K562 (cell line): ENCODE results near the gene TBX1. TPM values are rescaled to one million over a fixed set of nuclear protein-coding genes. Genes with fewer than 3 reads are reported as not detected.

Experiments used
- CCAR2 ChIP-seq: fragments of 200-400 bp; formaldehyde crosslinking; IDR thresholded peaks from 2 replicates; pipeline ENCODE4 v1.6.1; 2017; ENCODE audit warnings: mild to moderate bottlenecking, low read depth, low read length
- EGR1 ChIP-seq: fragments of 450-650 bp; conservative IDR thresholded peaks from 2 replicates; pipeline ENCODE4 v1.6.1; 2017; ENCODE audit warnings: mild to moderate bottlenecking
- ETS2 ChIP-seq: IDR thresholded peaks from 2 replicates; pipeline ENCODE4 v1.6.1; 2016; ENCODE audit warnings: borderline replicate concordance, missing genetic modification characterization, mild to moderate bottlenecking, moderate library complexity, missing compliant biosample characterization; ENCODE audit not compliant: poor library complexity, severe bottlenecking
- FOS ChIP-seq: IDR thresholded peaks from 3 replicates; pipeline ENCODE4 v1.6.1; 2011; ENCODE audit not compliant: insufficient read length; ENCODE audit errors: extremely low read depth
- HDAC6 ChIP-seq: IDR thresholded peaks from 2 replicates; pipeline ENCODE4 v1.6.1; 2012; ENCODE audit warnings: low read depth, mild to moderate bottlenecking, control low read depth, inconsistent platforms, low read length, moderate library complexity
- HNRNPH1 ChIP-seq: fragments of 200-400 bp; formaldehyde crosslinking; optimal IDR thresholded peaks from 2 replicates; pipeline ENCODE3; 2017; ENCODE audit warnings: low read depth, mild to moderate bottlenecking, low read length, moderate library complexity
- JUND ChIP-seq, 2 experiments: IDR thresholded peaks; 2 replicates in 1 of 2; 3 replicates in 1 of 2; pipeline ENCODE4 v1.6.1; 2011; ENCODE audit warnings: borderline replicate concordance in 2 of 2, low read depth in 2 of 2, low read length in 2 of 2, improper control_type of control experiment in 1 of 2, missing biosample characterization in 1 of 2, missing genetic modification characterization in 1 of 2, missing genetic modification reagents in 1 of 2
- KLF13 ChIP-seq: fragments of 450-650 bp; IDR thresholded peaks from 2 replicates; pipeline ENCODE4 v1.6.1; 2016; ENCODE audit warnings: missing genetic modification characterization, low read depth, mild to moderate bottlenecking, missing compliant biosample characterization, moderate library complexity, borderline replicate concordance
- MEIS2 ChIP-seq: fragments of 450-650 bp; IDR thresholded peaks from 2 replicates; pipeline ENCODE4 v1.6.1; 2014; ENCODE audit warnings: mild to moderate bottlenecking; ENCODE audit not compliant: partially characterized antibody
- PRPF4 ChIP-seq: fragments of 200-400 bp; formaldehyde crosslinking; IDR thresholded peaks from one replicate; pipeline ENCODE4 v1.6.1; 2017; ENCODE audit warnings: low read length, low read depth, mild to moderate bottlenecking; ENCODE audit not compliant: insufficient read depth, poor library complexity, severe bottlenecking
- RBM25 ChIP-seq: fragments of 200-400 bp; formaldehyde crosslinking; IDR thresholded peaks from 2 replicates; pipeline ENCODE4 v1.6.1; 2018; ENCODE audit warnings: low read length, low read depth, moderate library complexity; ENCODE audit not compliant: severe bottlenecking
- RNF2 ChIP-seq: sonication (generic); IDR thresholded peaks from 2 replicates; pipeline ENCODE4 v1.6.1; 2016
- SAFB2 ChIP-seq: fragments of 200-400 bp; formaldehyde crosslinking; IDR thresholded peaks from 2 replicates; pipeline ENCODE4 v1.6.1; 2018; ENCODE audit warnings: borderline replicate concordance, low read length, low read depth, moderate library complexity; ENCODE audit not compliant: severe bottlenecking
- SIN3A ChIP-seq, 2 experiments: fragments of 150-350 bp in 1 of 2; IDR thresholded peaks; 2 replicates each; pipeline ENCODE4 v1.6.1; 2011 to 2016; ENCODE audit warnings: borderline replicate concordance in 2 of 2, low read depth in 2 of 2, low read length in 2 of 2, mild to moderate bottlenecking in 2 of 2, moderate library complexity in 2 of 2; ENCODE audit not compliant: control insufficient read depth in 1 of 2
- SUPT5H ChIP-seq: fragments of 450-650 bp; IDR thresholded peaks from 2 replicates; pipeline ENCODE4 v1.6.1; 2016
- ZNF140 ChIP-seq: fragments of 250-450 bp; sonication (Bioruptor Pico); IDR thresholded peaks from 2 replicates; pipeline ENCODE4 v1.8.0; 2021; ENCODE audit warnings: moderate library complexity, mild to moderate bottlenecking, inconsistent platforms
- ZNF696 ChIP-seq: fragments of 250-450 bp; sonication (Bioruptor Pico); conservative IDR thresholded peaks from 2 replicates; pipeline ENCODE4 v1.4.0; 2020; ENCODE audit warnings: mild to moderate bottlenecking, moderate library complexity
- polyA plus RNA-seq, 8 experiments: library from polyadenylated mRNA; depleted of rRNA in 4 of 8; stranded (reverse) in 5 of 8; unstranded in 3 of 8; fragments of >200 nt; fragmentation: Nextera tagmentation in 2 of 8; fragmentation: Illumina TruSeq in 1 of 8; extraction: Ambion mirVana in 2 of 8; extraction: Trizol in 1 of 8; gene quantifications; 2 replicates each; pipeline versions ENCODE4 v1.2.1 to v1.2.3, GENCODE V29; 2011 to 2014; ENCODE audit warnings: inconsistent platforms in 1 of 8, missing spikeins in 1 of 8
- total RNA-seq, 7 experiments: library from RNA; depleted of rRNA in 6 of 7; stranded (reverse); fragments of >200 nt in 6 of 7; fragmentation: Illumina TruSeq in 2 of 7; extraction: Trizol in 2 of 7; gene quantifications; 2 replicates each; pipeline versions ENCODE4 v1.2.1 to v1.2.3, GENCODE V29; 2011 to 2021; ENCODE audit warnings: low replicate concordance in 1 of 7
- TF ChIP-seq, protein P1 (sequence below): fragments of 200-800 bp; sonication (Bioruptor generic); IDR thresholded peaks from 2 replicates; pipeline ENCODE4 v1.6.1; 2017; ENCODE audit warnings: missing genetic modification characterization, missing compliant biosample characterization
- TF ChIP-seq, protein P2 (sequence below): fragments of 450-650 bp; IDR thresholded peaks from 2 replicates; pipeline ENCODE4 v1.6.1; 2017; ENCODE audit warnings: antibody characterized with exemption
- TF ChIP-seq, protein P3 (sequence below): fragments of 250-450 bp; sonication (Bioruptor Pico); IDR thresholded peaks from 2 replicates; pipeline ENCODE4 v1.8.0; 2022; ENCODE audit warnings: inconsistent platforms, mild to moderate bottlenecking, moderate library complexity, borderline replicate concordance

Gene TBX1
- total and polyA plus RNA-seq, 9 of the 15 experiments (the other 6 are each of a cell fraction or from before 2014, with no cell fraction given), result 0.07 to 35.0 (median 3.9) TPM

DNA sequence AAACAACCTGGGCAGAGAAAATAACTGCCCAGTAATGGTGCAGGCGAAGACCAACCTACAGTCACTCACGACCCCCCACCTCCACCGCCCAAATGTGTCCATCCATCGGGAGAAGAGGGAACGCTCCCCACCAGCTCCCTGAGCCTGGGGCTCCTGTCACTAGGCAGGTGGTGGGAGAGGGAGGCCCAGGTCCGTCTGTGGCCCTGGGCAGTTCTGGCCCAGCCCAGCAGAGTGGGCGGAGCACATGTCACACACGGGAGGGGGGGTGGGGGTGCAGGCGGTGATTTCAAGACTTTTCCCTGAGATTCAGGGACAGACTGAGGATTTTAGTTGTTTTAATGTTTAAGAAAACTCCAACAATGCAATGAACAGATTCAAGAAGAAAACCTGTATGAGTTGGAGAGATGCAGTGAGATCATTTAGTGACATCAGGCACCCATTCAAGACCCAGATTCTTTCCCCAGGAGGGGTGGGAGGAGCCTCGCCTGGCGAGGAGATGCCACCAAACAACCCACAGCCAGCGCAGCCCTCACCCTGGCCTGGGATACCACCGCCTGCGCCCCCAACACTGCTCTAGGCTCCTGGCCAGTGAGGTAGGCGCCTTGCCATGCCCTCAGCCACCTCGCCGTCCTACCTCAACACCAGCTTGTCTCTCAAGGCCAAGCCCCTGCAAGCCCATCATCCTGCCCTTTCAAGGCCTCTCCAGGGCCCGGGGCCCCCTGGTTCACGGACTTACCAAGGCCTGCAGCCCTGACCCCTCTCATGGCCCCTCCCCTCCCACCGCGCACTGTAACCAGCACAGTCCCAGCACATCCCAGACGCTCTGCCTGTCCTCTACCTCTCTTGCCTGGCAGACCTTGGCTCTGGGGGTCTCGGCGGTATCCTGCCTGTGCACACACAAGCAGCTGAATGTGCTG lies 36.8 kb downstream of the TBX1 start (continued):
- TF ChIP-seq, protein P1, sequence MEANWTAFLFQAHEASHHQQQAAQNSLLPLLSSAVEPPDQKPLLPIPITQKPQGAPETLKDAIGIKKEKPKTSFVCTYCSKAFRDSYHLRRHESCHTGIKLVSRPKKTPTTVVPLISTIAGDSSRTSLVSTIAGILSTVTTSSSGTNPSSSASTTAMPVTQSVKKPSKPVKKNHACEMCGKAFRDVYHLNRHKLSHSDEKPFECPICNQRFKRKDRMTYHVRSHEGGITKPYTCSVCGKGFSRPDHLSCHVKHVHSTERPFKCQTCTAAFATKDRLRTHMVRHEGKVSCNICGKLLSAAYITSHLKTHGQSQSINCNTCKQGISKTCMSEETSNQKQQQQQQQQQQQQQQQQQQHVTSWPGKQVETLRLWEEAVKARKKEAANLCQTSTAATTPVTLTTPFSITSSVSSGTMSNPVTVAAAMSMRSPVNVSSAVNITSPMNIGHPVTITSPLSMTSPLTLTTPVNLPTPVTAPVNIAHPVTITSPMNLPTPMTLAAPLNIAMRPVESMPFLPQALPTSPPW (CRISPR knock-in tag), result peak; percentile 52
- no peak for TF ChIP-seq RNF2
- TF ChIP-seq HNRNPH1, result no peak
- no peak for TF ChIP-seq MEIS2
- TF ChIP-seq SAFB2, result no peak
- TF ChIP-seq JUND (IDR thresholded peaks at IDR 0.05; ENCODE audit: borderline replicate concordance, low read depth, low read length), result no peak
- TF ChIP-seq JUND (tag; IDR thresholded peaks at IDR 0.05; ENCODE audit: borderline replicate concordance, low read depth, low read length), result no peak
- no peak for TF ChIP-seq CCAR2
- TF ChIP-seq ZNF696, result no peak
- TF ChIP-seq EGR1, result peak; percentile 16; the same call in 1 of the 2 replicates
- TF ChIP-seq KLF13 (tag), result no peak
- no peak for TF ChIP-seq ETS2
- TF ChIP-seq, protein P2, sequence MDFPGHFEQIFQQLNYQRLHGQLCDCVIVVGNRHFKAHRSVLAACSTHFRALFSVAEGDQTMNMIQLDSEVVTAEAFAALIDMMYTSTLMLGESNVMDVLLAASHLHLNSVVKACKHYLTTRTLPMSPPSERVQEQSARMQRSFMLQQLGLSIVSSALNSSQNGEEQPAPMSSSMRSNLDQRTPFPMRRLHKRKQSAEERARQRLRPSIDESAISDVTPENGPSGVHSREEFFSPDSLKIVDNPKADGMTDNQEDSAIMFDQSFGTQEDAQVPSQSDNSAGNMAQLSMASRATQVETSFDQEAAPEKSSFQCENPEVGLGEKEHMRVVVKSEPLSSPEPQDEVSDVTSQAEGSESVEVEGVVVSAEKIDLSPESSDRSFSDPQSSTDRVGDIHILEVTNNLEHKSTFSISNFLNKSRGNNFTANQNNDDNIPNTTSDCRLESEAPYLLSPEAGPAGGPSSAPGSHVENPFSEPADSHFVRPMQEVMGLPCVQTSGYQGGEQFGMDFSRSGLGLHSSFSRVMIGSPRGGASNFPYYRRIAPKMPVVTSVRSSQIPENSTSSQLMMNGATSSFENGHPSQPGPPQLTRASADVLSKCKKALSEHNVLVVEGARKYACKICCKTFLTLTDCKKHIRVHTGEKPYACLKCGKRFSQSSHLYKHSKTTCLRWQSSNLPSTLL, result no peak
- TF ChIP-seq FOS, result no peak
- 0 out of 2 replicates have a peak, but pooled peaks have one; percentile 19 for TF ChIP-seq SUPT5H
- TF ChIP-seq, protein P3, sequence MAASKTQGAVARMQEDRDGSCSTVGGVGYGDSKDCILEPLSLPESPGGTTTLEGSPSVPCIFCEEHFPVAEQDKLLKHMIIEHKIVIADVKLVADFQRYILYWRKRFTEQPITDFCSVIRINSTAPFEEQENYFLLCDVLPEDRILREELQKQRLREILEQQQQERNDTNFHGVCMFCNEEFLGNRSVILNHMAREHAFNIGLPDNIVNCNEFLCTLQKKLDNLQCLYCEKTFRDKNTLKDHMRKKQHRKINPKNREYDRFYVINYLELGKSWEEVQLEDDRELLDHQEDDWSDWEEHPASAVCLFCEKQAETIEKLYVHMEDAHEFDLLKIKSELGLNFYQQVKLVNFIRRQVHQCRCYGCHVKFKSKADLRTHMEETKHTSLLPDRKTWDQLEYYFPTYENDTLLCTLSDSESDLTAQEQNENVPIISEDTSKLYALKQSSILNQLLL, result no peak
- no peak for TF ChIP-seq PRPF4
- 0 out of 4 replicates have a peak, but pooled peaks of 1 of the 2 experiments have one; percentile 10 for TF ChIP-seq SIN3A (IDR thresholded peaks at IDR 0.05; ENCODE audit: borderline replicate concordance in 2 of 2, control insufficient read depth in 1 of 2, low read depth in 2 of 2, low read length in 2 of 2)
- no peak for TF ChIP-seq RBM25
- no peak for TF ChIP-seq ZNF140 (CRISPR knock-in tag)
- 0 out of 2 replicates have a peak, but pooled peaks have one; percentile 64 for TF ChIP-seq HDAC6
